Hepatic stellate cell (primary cell): Measurements from ENCODE around the gene GAS7.

Experiments
- DNase-seq: peaks from one replicate; pipeline ENCODE4 v3.0.0; 2011; ENCODE audit warnings: low spot score

The GAS7 gene

GRCh38 chr17:10198509-10199249, at the start of gene GAS7:
Gene GAS7 (minus strand): TSS chr17:10198606.
- no peak for DNase-seq

GRCh38 chr17:10247810-10248209, 49.4 kb upstream of the GAS7 start:
- DNase-seq, result no peak

- no peak for DNase-seq
Observed at GRCh38 chr17:10243883-10244844, 45.8 kb upstream of the GAS7 start.

- DNase-seq, result no peak
Observed at GRCh38 chr17:10241781-10242180, 43.4 kb upstream of the GAS7 start.

DNA sequence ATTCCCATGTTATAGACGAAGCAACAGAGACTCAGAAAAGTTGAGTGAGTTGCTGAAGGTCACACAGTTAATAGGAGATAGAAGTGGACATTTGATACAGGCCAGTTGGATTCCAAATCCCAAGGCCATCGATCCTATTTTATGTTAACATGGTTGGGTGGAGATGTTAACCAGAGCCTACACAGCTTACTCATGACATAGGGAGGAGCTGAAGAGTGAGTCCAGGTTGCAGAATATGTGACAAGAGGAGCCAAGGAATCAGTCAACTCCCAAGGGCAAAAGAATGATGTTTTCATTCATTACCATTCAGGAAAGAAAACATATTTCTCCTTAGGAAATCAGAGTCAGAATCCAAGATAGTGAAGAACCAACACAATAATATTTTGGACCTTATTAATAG, 40.3 kb upstream of the GAS7 start:
- no peak for DNase-seq

DNA sequence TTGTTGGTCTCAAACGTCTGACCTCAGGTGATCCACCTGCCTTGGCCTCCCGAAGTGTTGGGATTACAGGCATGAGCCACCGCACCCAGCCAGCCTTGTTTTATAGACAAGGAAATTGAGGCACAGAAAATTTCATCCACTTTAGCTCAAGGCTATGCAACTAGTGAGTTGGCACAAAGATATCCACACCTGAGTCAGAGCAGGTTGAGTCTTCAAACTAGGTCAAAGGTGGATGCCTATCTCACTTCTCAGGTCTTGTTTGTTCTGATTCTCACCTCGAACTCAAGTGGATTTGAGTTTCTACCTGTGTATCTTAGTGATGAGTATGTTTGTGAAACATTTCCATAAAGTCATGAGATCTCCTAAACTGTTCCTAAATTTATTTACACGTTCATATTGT, 35.6 kb upstream of the GAS7 start:
- no peak for DNase-seq

- no peak for DNase-seq
Observed at GRCh38 chr17:10233161-10233560, 34.8 kb upstream of the GAS7 start.

GRCh38 chr17:10229181-10229580, 30.8 kb upstream of the GAS7 start:
- no peak for DNase-seq

- no peak for DNase-seq
Observed at GRCh38 chr17:10226930-10227695, 28.7 kb upstream of the GAS7 start.

- no peak for DNase-seq
Observed at GRCh38 chr17:10224582-10225195, 26.3 kb upstream of the GAS7 start.

- no peak for DNase-seq
Observed at GRCh38 chr17:10219193-10219592, 20.8 kb upstream of the GAS7 start.

- DNase-seq, result no peak
Observed at GRCh38 chr17:10217916-10218315, 19.5 kb upstream of the GAS7 start.

- DNase-seq, result no peak
Observed at GRCh38 chr17:10216213-10216938, 18.0 kb upstream of the GAS7 start.

DNA sequence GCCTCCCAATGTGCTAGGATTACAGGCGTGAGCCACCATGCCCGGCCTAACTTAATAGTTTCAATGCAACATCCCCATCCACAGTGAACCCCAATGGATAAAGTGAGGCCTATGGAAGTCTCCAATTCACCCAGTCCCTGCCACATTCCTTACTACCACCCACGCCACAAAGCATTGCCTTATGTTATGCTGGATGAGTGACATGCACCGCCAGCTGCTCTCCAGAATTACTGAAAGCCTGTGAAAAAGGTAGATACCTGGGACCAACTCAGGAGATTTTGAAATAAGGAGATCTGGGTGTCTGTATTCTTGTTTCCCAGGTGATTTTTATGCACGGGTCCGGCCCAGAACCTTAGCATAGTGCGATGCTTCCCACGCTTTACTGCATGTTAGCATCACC, 16.9 kb upstream of the GAS7 start:
- no peak for DNase-seq

DNA sequence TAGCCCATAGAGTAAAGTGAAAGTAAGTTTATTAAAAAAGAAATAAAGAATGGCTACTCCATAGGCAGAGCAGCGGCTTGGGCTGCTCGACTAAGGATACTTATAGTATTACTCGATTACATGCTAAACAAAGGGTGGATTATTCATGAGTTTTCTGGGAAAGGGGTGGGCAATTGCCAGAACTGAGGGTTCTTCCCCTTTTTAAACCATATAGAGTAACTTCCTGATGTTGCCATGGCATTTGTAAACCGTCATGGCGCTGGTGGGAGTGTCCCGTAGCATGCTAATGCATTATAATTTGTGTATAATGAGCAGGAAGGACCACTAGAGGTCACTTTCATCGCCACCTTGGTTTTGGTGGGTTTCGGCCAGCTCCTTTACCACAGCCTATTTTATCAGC, 13.3 kb upstream of the GAS7 start:
- no peak for DNase-seq

GRCh38 chr17:10210151-10210574, 11.8 kb upstream of the GAS7 start:
- DNase-seq, result no peak

DNA sequence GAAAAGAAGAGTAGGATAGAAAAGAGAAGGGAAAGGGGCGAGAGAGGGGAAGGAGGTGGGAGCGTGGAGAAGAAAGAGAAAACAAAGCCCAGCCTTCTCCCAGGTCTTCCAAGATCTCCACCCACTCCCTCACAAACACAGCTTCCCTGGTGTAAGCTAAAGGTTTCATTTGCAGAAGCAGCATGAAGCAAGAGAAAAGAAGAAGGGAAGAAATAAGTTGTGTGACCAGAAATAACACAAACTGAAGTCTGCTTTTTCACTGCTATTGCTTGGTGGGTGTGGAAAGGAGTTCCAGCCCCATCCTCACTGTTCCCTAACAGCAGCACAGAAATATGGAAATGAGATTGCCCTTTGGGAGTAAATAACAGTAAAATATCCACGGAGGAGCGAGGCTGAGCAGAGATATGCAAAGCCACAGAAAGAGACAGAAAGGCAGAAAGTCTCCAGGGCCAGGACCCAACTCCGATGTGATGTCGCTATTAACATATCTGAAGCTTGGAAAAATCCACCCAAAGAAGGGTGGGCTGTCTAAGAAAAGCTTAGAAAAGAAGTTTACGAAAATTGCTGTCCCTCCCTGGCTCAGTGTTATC, 10.3 kb upstream of the GAS7 start:
- DNase-seq, result no peak

DNA sequence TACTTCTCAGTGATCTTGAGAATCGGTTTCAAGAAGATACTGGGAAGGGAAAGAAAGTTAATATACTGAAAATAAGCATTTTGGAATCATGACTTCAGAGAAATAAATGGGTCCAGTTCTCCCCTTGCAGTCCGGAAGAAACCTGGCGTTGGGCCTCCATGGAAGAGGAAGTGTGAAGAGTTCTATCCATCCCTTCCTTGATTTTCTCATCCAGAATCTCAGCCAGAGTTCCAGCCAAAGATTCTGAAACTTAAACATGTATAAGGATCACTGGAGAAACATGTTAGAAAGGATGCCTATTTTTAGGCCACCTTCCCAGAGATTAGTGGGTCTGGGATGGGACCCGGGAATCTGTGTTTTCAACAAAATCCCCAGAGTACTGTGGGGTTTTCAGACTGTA, 8.7 kb upstream of the GAS7 start:
- DNase-seq, result no peak

DNA sequence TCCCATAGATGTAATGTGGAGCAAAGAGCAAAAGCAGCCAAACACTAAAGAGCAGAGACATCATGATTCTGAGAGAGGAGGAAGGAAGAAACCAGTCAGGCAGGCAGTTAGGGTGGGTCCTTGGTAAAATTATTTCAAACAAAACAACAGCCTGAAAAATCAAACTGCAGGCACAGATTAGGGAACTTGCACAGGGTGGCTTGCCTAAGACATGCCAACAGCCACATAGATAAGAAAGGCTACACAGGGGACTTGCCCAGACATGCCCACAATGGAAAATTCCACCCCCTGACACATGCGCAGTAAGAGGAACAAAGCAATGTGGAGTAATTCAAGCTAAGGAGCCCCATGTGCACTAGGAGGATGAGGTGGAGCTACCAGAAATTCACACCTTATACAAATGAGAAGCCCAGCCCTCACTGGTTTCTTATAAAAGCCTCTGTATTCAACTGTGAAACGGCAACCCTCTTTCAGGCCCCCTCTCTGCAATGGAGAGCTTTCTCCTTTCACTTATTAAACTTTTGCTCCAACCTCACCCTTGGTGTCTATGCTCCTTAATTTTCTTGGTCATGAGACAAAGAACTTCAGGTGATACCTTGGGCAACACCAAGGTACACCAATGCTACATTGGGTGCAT, 7.3 kb upstream of the GAS7 start:
- no peak for DNase-seq

DNA sequence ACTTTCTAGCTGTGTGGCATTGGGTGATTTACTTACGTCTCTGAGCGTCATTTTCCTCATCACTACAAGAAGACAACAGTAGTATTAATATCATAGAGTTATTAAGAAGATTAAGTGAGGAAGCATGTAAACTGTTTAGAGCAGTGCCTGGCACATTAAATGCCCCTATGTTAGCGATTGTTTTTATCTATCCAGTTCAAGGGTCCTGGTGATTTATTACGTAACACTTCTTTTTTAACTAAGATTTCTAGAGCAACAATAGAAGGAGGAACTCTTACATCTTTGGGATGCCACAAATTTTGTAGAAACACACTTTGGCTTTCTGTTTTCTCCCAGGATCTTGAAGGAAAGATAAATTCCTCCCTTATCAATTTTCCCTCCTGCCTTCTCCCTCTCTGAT, 3.3 kb upstream of the GAS7 start:
- DNase-seq, result no peak
